Stomach smooth muscle (tissue), 2 donors: ENCODE results near the gene KRT14.
"Not testable (repeated sequence)": the region's sequence is repeated elsewhere in the genome, so short reads cannot be mapped to it uniquely, and the experiment has no call there.

Source experiments
- H3K27ac ChIP-seq: one replicate; pipeline ENCODE4 v1.7.0; 2013; ENCODE audit warnings: mild to moderate bottlenecking, low read length, inconsistent platforms
- H3K27me3 ChIP-seq, 2 donors: one replicate each; pipeline ENCODE4 v1.7.0; 2013; ENCODE audit warnings: low read length in 2 of 2; ENCODE audit not compliant: insufficient read depth in 2 of 2, control insufficient read depth in 1 of 2
- H3K36me3 ChIP-seq, 2 donors: one replicate each; pipeline ENCODE4 v1.7.0; 2013; ENCODE audit warnings: low read length in 2 of 2; ENCODE audit not compliant: control insufficient read depth in 2 of 2, insufficient read depth in 2 of 2
- H3K4me1 ChIP-seq: one replicate; pipeline ENCODE4 v1.7.0; 2013; ENCODE audit warnings: low read length; ENCODE audit not compliant: control insufficient read depth, insufficient read depth
- H3K4me3 ChIP-seq, 2 donors: one replicate each; pipeline ENCODE4 v1.7.0; 2013; ENCODE audit warnings: low read length in 2 of 2
- H3K9ac ChIP-seq, 2 donors: one replicate each; pipeline ENCODE4 v1.7.0; 2013; ENCODE audit warnings: low read length in 2 of 2, mild to moderate bottlenecking in 1 of 2
- H3K9me3 ChIP-seq, 2 donors: one replicate each; pipeline ENCODE4 v1.7.0; 2013; ENCODE audit warnings: low read length in 2 of 2; ENCODE audit not compliant: control insufficient read depth in 2 of 2
- donor health status: healthy.
- donor health status: Pancreatic carcinoma.

The KRT14 gene

DNA sequence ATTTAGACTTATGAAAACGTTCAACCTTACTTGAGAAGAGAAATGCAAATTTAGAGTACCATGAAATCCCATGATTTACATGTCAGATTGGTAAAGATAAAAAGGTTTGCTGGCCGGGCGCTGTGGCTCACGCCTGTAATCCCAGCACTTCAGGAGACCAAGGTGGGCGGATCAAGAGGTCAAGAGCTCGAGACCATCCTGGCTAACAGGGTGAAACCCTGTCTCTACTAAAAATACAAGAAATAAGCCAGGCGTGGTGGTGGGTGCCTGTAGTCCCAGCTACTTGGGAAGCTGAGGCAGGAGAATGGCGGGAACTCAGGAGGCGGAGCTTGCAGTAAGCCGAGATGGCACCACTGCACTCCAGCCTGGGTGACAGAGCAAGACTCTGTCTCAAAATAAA is 43.9 kb downstream of the KRT14 start:
- not testable (repeated sequence) for H3K4me3 ChIP-seq, H3K9ac ChIP-seq, H3K4me1 ChIP-seq, H3K9me3 ChIP-seq, H3K36me3 ChIP-seq, H3K27ac ChIP-seq, H3K27me3 ChIP-seq

DNA sequence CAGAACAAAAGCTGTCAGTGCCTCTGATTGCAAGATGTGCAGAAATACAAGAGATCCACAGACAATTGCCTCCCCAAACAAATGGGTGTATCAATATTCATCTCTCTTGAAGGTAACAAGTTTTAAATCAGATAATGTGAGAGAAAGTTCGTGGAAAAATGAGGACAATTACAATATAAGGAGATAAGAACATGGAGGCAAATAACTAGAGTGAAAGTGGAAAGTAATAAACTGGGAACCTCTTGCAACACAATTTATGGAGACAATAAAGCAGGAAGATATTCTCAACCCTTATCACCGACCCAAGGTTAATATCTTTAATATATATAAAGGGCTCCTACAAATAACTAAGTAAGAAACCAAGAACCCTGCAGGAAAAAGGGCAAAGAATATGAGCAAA is 44.3 kb downstream of the KRT14 start:
- no peak overlapping the region for H3K9ac ChIP-seq
- no peaks in the 10 kb centered on the region for H3K36me3 ChIP-seq
- H3K4me3 ChIP-seq, result no peak overlapping the region
- H3K9me3 ChIP-seq, result peaks cover 0 to 3% of the 10 kb centered on the region in 2 donors
- no peak overlapping the region for H3K27ac ChIP-seq
- no peaks in the 10 kb centered on the region for H3K4me1 ChIP-seq
- peaks cover 0 to 2% of the 10 kb centered on the region in 2 donors for H3K27me3 ChIP-seq

DNA sequence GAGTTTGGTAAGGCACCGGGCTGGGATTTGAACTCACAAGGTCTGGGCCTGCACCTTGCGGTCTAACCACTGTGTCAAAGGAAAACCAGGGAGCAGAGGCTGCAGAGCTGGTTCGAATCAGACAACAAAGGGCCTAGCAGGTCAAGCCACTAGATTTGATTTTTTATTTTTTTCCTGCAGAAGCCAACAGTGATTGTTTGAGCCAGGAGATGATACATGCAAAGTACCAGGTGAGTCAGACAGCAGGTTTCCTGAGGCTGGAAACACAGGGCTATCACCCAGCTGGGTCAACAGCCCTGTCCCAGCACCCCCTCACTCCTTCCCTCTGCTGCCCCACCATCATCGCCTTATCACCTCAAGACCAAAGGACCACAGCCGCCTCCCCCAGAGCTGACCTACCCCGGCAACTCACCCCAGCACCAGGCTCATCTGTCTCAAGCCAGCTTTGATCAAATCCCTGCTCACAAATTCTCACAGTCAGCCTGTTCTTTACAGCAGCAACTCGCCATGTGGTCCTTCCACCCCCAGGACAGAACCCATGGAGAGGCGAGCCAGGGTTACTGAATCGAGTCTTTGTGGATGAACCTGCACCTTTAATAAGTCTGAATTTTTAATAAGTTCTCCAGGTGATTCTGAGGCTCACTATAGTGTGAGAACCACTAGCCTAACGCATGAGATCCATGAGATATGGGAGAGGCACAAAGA is 45.6 kb downstream of the KRT14 start:
- Histone ChIP-seq H3K4me3 (no peak overlapping the region), H3K9ac (no peak overlapping the region), H3K36me3 (no peaks in the 10 kb centered on the region), H3K27me3 (peaks cover 0 to 5% of the 10 kb centered on the region in 2 donors), H3K27ac (no peak overlapping the region), H3K9me3 (no peaks in the 10 kb centered on the region), H3K4me1 (no peaks in the 10 kb centered on the region)

DNA sequence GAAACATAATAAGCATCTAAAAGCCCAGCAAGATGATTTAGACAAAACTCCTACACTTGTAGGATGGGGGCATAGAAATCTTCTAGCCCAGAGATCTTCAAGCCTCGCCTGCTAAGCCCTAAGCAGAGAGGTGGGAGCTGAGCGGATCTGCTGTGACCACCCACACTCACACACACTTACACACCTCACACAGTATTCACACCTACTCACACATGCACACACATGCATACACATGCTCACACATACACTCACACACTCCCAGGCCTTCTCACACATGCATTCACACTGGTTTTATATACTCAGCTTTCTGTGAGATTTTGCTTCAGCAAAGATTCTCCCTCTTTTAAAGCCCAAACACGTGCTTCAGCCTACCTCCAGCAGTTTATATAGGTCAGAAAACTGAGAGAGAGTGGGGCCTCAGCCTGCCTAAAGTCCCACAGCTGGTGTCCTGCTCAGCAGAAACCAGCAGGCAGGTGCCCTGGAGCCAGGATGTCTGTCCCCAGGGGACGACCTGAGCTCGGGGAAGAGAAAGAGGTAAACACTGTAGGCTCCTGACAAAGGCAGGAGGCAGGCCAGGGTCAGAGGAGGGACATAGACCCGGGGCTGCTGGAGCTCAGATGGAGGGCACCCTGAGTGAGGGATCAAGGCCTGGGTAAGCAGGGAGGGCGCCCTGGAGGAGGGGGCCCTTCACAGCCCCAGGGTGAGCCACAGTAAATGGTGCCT is 46.6 kb downstream of the KRT14 start:
- Histone ChIP-seq H3K27me3 (peaks cover 0 to 5% of the 10 kb centered on the region in 2 donors), H3K36me3 (no peaks in the 10 kb centered on the region), H3K9ac (no peak overlapping the region), H3K4me3 (no peak overlapping the region), H3K4me1 (no peaks in the 10 kb centered on the region), H3K9me3 (no peaks in the 10 kb centered on the region), H3K27ac (no peak overlapping the region)

DNA sequence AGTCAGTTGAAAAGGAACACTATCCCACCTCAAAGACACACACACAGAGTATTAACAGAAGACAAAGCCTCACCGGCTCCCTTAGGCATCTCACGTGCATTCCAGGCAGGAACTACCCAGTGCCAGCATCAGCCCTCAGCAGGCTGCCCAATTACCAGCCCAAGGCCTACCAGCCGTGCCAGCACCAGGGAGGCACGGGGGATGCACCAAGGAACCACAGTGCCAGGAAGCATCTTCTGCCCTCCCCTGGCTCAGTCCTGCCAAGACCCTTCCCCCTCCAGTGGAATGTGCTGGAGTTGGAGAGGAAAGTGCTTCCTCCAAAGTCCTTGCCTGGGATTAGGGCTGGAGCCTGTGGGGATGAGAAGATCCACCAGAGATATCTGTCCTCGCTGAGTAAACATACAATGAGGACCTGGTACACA is 47.6 kb downstream of the KRT14 start:
- no peak overlapping the region for H3K9ac ChIP-seq
- H3K27me3 ChIP-seq, result peaks cover 0 to 5% of the 10 kb centered on the region in 2 donors
- no peaks in the 10 kb centered on the region for H3K4me1 ChIP-seq
- no peak overlapping the region for H3K27ac ChIP-seq
- H3K36me3 ChIP-seq, result no peaks in the 10 kb centered on the region
- H3K4me3 ChIP-seq, result no peak overlapping the region
- no peaks in the 10 kb centered on the region for H3K9me3 ChIP-seq

DNA sequence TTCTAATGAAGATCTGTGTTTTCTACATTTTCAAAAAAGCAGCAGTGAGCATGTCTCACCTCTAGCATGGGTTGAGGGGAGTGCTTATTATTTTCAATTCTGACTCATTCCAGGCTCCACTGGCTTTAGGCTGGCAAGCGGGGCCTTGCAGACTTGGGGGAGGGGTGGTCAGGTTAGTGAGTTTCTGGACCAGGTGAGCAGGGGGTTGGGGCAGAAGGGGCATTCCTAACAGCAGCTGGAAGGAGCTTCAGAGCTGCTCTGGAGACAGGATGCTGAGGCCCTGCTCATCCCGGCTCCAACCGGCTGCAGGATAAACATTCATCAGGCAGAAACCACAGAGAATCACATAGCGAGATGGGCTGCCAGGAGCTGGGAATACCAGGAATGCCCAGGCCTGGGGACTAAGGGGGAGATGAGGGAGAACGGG is 48.1 kb downstream of the KRT14 start:
- Histone ChIP-seq H3K27me3 (peaks cover 0 to 5% of the 10 kb centered on the region in 2 donors), H3K4me1 (no peaks in the 10 kb centered on the region), H3K9ac (no peak overlapping the region), H3K4me3 (no peak overlapping the region), H3K27ac (no peak overlapping the region), H3K36me3 (no peaks in the 10 kb centered on the region), H3K9me3 (no peaks in the 10 kb centered on the region)

DNA sequence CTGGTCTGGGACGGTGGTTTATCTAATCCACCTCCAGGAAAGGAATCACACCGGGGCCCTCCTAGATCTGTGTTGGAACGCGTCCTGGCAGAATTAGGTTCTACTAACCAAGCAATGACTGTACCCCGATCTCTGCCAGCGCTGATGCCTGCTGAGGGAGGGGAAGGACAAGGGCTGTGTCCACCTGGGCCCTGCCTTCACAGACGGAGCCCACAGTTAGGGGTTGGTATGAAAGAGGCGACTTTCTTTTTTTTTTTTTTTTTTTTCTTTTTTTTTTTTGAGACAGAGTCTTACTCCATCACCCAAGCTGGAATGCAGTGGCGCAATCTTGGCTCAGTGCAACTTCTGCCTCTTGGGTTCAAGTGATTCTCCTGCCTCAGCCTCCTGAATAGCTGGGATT is 48.7 kb downstream of the KRT14 start:
- no peaks in the 10 kb centered on the region for H3K4me1 ChIP-seq
- H3K27ac ChIP-seq, result no peak overlapping the region
- no peaks in the 10 kb centered on the region for H3K9me3 ChIP-seq
- peaks cover 0 to 5% of the 10 kb centered on the region in 2 donors for H3K27me3 ChIP-seq
- H3K36me3 ChIP-seq, result no peaks in the 10 kb centered on the region
- no peak overlapping the region for H3K9ac ChIP-seq
- H3K4me3 ChIP-seq, result no peak overlapping the region

DNA sequence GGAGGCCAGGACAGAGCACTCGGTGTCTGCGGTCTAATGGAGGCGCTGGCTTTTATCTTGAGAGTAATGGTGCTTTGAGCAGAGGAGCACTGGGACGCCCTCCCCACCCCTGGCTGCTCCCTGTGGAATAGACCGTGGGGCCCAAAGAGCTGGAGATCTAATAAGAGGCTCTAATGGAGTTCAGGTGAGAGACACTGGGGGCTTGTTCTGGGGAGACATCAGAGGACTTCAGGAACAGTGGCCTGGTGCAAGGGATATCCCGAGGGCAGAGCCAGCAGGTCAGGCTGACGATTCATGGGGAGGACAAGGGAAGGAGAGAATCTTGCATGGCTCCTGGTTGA is 49.1 kb downstream of the KRT14 start:
- Histone ChIP-seq H3K27me3 (peaks cover 0 to 5% of the 10 kb centered on the region in 2 donors), H3K27ac (no peak overlapping the region), H3K36me3 (no peaks in the 10 kb centered on the region), H3K9ac (no peak overlapping the region), H3K4me1 (no peaks in the 10 kb centered on the region), H3K9me3 (no peaks in the 10 kb centered on the region), H3K4me3 (no peak overlapping the region)

DNA sequence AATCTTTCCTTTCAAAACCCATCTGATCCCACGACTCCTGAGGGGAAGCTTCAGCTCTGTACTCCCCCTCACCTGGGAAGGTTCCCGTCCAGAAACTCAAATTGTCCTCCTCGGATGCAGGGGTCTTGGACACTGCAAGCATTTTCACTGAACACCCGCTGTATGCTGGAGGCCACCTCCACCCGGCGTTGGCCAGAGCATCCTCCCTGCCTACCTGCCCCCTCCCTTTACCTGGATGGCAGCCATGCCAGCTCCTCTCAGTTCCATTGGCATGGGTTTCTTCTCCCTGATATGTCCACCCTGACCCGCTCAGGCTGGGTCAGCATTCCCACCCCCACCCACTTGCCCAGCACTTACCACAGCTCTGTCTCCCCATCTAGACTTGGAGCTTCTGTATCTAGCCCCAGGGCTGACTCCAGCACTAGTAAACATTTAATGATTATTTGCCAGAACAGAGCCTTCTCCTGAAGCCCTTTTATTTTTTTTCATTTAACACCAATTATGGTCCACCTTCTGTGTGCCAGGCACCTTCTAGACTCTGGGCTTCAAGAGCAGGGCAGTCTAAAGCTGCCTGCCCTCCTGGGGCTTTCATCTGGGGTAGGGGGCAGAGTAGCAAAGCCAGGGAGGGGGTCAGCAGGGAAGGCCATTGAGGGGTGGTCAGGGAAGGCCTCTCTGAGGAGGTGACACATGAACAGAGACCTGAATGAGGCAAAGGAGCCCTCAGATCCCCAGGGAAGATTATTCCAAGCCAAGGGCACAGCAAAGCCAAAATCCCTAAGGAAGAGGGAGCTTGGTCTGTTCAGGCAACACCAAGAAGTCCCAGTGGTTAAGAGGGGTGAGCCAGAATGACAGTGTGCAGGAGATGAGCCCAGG is 49.7 kb downstream of the KRT14 start:
- no peak overlapping the region for H3K9ac ChIP-seq
- H3K36me3 ChIP-seq, result no peaks in the 10 kb centered on the region
- no peak overlapping the region for H3K4me3 ChIP-seq
- no peak overlapping the region for H3K27ac ChIP-seq
- H3K27me3 ChIP-seq, result peaks cover 0 to 7% of the 10 kb centered on the region in 2 donors
- H3K9me3 ChIP-seq, result no peaks in the 10 kb centered on the region
- H3K4me1 ChIP-seq, result no peaks in the 10 kb centered on the region

DNA sequence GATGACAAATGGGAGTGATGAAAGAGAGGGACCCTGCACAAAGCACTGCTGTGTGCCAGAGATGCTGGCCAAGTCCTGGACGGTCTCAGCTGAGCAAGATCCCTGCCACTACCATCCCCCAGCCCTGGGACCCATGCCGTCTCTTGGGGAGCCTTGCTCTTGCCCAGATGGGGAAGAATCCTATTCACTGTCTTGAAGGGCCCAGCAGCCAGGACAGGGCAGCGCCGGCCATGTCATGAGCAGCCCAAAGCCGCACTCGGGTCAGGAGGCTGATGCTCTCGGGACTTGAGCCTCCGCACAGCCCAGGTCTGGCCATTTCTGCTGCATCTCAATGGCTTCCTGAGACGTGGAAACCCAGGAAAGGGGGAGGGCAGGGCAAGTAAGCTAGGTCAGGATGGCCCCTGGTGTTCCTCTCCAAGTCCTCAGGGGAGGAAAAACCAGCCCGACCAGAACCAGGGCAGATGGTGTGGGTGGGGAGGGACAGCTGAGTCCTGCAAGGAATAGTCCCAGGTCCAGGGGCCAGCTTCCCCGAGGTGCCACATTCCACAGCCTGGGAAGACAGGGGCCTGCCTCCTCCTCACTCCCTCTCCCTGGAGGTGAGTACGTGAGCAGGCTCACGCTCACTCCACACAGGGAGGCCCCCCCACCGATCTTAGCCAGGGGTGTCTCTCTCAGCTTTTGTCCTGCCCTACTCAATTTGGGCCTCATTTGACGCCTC is 50.8 kb downstream of the KRT14 start:
- no peak overlapping the region for H3K27ac ChIP-seq
- peaks cover under 1 to 10% of the 10 kb centered on the region in 2 donors for H3K27me3 ChIP-seq
- H3K36me3 ChIP-seq, result no peaks in the 10 kb centered on the region
- H3K9ac ChIP-seq, result no peak overlapping the region
- H3K9me3 ChIP-seq, result no peaks in the 10 kb centered on the region
- H3K4me3 ChIP-seq, result no peak overlapping the region
- no peaks in the 10 kb centered on the region for H3K4me1 ChIP-seq
